ENCODE measurements around the gene PLA2R1. TPM values are rescaled to one million over a fixed set of nuclear protein-coding genes. Genes with fewer than 3 reads are reported as not detected.

PLA2R1 gene
- total and polyA plus RNA-seq, 2 donors (not counting 1 experiment from before 2014, with no cell fraction given) = 8.0 to 8.3 TPM

DNA sequence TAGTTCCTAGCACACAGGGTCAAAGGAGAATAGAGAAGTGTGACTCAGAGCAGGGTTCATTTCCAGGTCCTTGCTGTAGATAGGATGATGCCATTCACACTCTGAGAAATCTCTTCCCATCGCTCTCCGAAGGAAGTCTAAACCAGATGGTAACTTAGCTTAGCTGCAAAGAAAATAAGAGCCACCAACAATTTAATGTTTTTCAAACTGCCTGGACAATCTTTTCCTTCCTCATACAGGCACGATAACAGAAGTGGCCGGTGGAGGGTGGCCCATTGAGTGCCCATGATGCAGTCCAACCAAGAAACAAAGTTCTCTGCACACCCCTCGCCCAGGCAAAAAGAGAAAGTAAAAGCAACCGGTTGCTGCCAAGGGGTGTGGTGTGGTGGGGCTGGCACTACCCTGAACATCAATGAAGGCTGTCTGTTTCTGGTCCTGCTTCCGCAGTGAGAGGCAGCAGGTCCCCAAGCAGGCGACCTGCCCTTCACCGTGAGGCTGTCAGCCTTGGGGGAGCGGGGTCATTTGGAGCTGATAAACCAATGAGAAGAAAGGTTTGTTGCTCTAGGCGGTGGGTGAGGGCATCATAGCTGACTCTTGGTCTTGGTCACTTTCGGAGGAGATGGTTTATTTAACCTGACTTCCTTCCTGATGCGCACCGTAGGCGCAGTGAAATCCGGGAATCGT, 158.8 kb downstream of the PLA2R1 start:
- peak overlapping the region; percentile 86 for H3K4me2 ChIP-seq (ENCODE audit: extremely low read depth, insufficient read depth, low read length)

DNA sequence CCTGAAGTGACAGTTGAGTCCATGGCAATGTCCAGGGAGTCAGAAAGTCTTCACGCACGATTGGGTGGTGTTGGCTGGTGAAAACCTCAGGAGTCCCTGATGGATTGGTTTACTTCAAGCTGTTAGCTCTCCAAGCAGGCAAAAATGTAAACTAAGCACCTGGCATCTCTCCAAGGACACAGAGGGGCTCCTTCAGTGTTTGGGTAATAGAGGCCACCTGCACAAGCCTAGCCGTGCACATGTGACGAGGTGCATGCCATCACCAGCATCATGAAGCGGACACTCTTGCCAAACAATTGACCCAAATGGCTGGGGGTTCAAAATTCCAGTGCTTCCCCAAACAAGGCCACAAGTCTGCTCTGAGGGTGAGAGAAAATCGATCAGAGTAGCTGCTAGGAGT, 159.7 kb downstream of the PLA2R1 start:
- TF ChIP-seq EZH2 (IDR thresholded peaks at IDR 0.05; ENCODE audit: low read length, missing control alignments) (no peak), CTCF (conservative IDR thresholded peaks at IDR 0.05 in 1 of 2, IDR thresholded peaks at IDR 0.05 in 1 of 2; ENCODE audit: low read depth in 1 of 2, low read length in 2 of 2) (no peak)
- no peaks in the 10 kb centered on the region for H3K36me3 ChIP-seq (ENCODE audit: control insufficient read depth, insufficient read depth, low read length)
- H3K27me3 ChIP-seq (ENCODE audit: control insufficient read depth, insufficient read depth, low read length) = peaks cover 14% of the 10 kb centered on the region
- H4K20me1 ChIP-seq (ENCODE audit: control insufficient read depth, extremely low read depth, insufficient read depth, low read length) = no peaks in the 10 kb centered on the region
- H3K79me2 ChIP-seq (ENCODE audit: control insufficient read depth, insufficient read depth, low read length) = no peaks in the 10 kb centered on the region
- no peak overlapping the region for H3K4me3 ChIP-seq (replicated peaks in 1 of 4; ENCODE audit: control extremely low read depth in 1 of 4, insufficient read depth in 1 of 4, low read depth in 3 of 4, low read length in 4 of 4)
- no peak overlapping the region for H2AFZ ChIP-seq (ENCODE audit: low read length)
- no peak overlapping the region for H3K4me2 ChIP-seq (ENCODE audit: extremely low read depth, insufficient read depth, low read length)
- H3K27ac ChIP-seq (ENCODE audit: insufficient read depth, low read length) = no peak overlapping the region
- H3K4me1 ChIP-seq (ENCODE audit: control insufficient read depth, extremely low read depth, insufficient read depth, low read length) = peaks cover 3% of the 10 kb centered on the region
- H3K9me3 ChIP-seq (ENCODE audit: control insufficient read depth, insufficient read depth, low read depth, low read length) = no peaks in the 10 kb centered on the region
- DNase-seq (ENCODE audit: low read depth in 2 of 2) = no peak
- no peak overlapping the region for H3K9ac ChIP-seq (ENCODE audit: insufficient read depth, low read length)

More for the DNA sequence above, 158.8 kb downstream of the PLA2R1 start:
- peak overlapping the region; percentile 89 for H2AFZ ChIP-seq (ENCODE audit: low read length)
- no peaks in the 10 kb centered on the region for H3K9me3 ChIP-seq (ENCODE audit: control insufficient read depth, insufficient read depth, low read depth, low read length)
- peaks cover 13% of the 10 kb centered on the region for H3K27me3 ChIP-seq (ENCODE audit: control insufficient read depth, insufficient read depth, low read length)
- no peak overlapping the region for H3K9ac ChIP-seq (ENCODE audit: insufficient read depth, low read length)
- H3K27ac ChIP-seq (ENCODE audit: insufficient read depth, low read length) = no peak overlapping the region
- no peaks in the 10 kb centered on the region for H3K36me3 ChIP-seq (ENCODE audit: control insufficient read depth, insufficient read depth, low read length)
- H4K20me1 ChIP-seq (ENCODE audit: control insufficient read depth, extremely low read depth, insufficient read depth, low read length) = no peaks in the 10 kb centered on the region
- H3K4me3 ChIP-seq (replicated peaks in 1 of 4; ENCODE audit: control extremely low read depth in 1 of 4, insufficient read depth in 1 of 4, low read depth in 3 of 4, low read length in 4 of 4) = peak overlapping the region; percentile 28 to 55 (median 42)
- peaks cover 3% of the 10 kb centered on the region for H3K4me1 ChIP-seq (ENCODE audit: control insufficient read depth, extremely low read depth, insufficient read depth, low read length)
- H3K79me2 ChIP-seq (ENCODE audit: control insufficient read depth, insufficient read depth, low read length) = no peaks in the 10 kb centered on the region
- peak in 1 of 2 donors; percentile 32 for DNase-seq (ENCODE audit: low read depth in 2 of 2)
- TF ChIP-seq EZH2 (IDR thresholded peaks at IDR 0.05; ENCODE audit: low read length, missing control alignments) (no peak), CTCF (conservative IDR thresholded peaks at IDR 0.05 in 1 of 2, IDR thresholded peaks at IDR 0.05 in 1 of 2; ENCODE audit: low read depth in 1 of 2, low read length in 2 of 2) (no peak)

GRCh38 chr2:159900343-159900742, 162.1 kb downstream of the PLA2R1 start:
- no peaks in the 10 kb centered on the region for H3K79me2 ChIP-seq (ENCODE audit: control insufficient read depth, insufficient read depth, low read length)
- TF ChIP-seq CTCF (conservative IDR thresholded peaks at IDR 0.05 in 1 of 2, IDR thresholded peaks at IDR 0.05 in 1 of 2; ENCODE audit: low read depth in 1 of 2, low read length in 2 of 2) (no peak), EZH2 (IDR thresholded peaks at IDR 0.05; ENCODE audit: low read length, missing control alignments) (no peak)
- no peak overlapping the region for H3K4me3 ChIP-seq (replicated peaks in 1 of 4; ENCODE audit: control extremely low read depth in 1 of 4, insufficient read depth in 1 of 4, low read depth in 3 of 4, low read length in 4 of 4)
- DNase-seq (ENCODE audit: low read depth in 2 of 2) = no peak
- H2AFZ ChIP-seq (ENCODE audit: low read length) = no peak overlapping the region
- H3K4me1 ChIP-seq (ENCODE audit: control insufficient read depth, extremely low read depth, insufficient read depth, low read length) = peaks cover 3% of the 10 kb centered on the region
- no peaks in the 10 kb centered on the region for H4K20me1 ChIP-seq (ENCODE audit: control insufficient read depth, extremely low read depth, insufficient read depth, low read length)
- H3K36me3 ChIP-seq (ENCODE audit: control insufficient read depth, insufficient read depth, low read length) = no peaks in the 10 kb centered on the region
- H3K4me2 ChIP-seq (ENCODE audit: extremely low read depth, insufficient read depth, low read length) = no peak overlapping the region
- peaks cover 6% of the 10 kb centered on the region for H3K27me3 ChIP-seq (ENCODE audit: control insufficient read depth, insufficient read depth, low read length)
- H3K9ac ChIP-seq (ENCODE audit: insufficient read depth, low read length) = no peak overlapping the region
- H3K27ac ChIP-seq (ENCODE audit: insufficient read depth, low read length) = no peak overlapping the region
- H3K9me3 ChIP-seq (ENCODE audit: control insufficient read depth, insufficient read depth, low read depth, low read length) = no peaks in the 10 kb centered on the region

Measured in fibroblast of lung (primary cell).